Uterus (tissue), 2 donors: ENCODE results near the gene HTR1E.

Experiments
- CTCF ChIP-seq, 4 experiments: fragments of 200-600 bp in 2 of 4; fragments of 450-650 bp in 2 of 4; sonication (generic) in 2 of 4; IDR thresholded peaks; one replicate each; pipeline ENCODE4 v1.5.1; 2016 to 2019; ENCODE audit warnings: antibody characterized with exemption in 4 of 4, mild to moderate bottlenecking in 2 of 4, moderate library complexity in 1 of 4
- POLR2A ChIP-seq, 2 donors: fragments of 450-650 bp; IDR thresholded peaks; one replicate each; pipeline ENCODE4 v1.6.1; 2016; ENCODE audit warnings: antibody characterized with exemption in 2 of 2, mild to moderate bottlenecking in 1 of 2, moderate library complexity in 1 of 2

GRCh38 chr6:87012035-87012434 is 74.7 kb downstream of the HTR1E start:
- TF ChIP-seq POLR2A (IDR thresholded peaks at IDR 0.05), result no peak
- TF ChIP-seq CTCF (IDR thresholded peaks at IDR 0.05), result no peak
